Astrocyte of the spinal cord (primary cell): Measurements from ENCODE around the gene TMEM185B.

Source experiments
- DNase-seq: peaks from one replicate; pipeline ENCODE4 v3.0.0; 2011; ENCODE audit warnings: low read depth, low spot score
- H3K4me3 ChIP-seq: 2 replicates; pipeline ENCODE4 v1.5.1; 2011; ENCODE audit warnings: low read depth, mild to moderate bottlenecking, low read length, moderate library complexity
- CTCF ChIP-seq: IDR thresholded peaks from 2 replicates; pipeline ENCODE4 v1.5.1; 2012; ENCODE audit warnings: low read depth, mild to moderate bottlenecking, low read length, inconsistent platforms
- in situ Hi-C: cut with HindIII; loops from 2 replicates; pipeline ENCODE4 v1.10.0; 2017; ENCODE audit warnings: low sequenced_read_pairs

The TMEM185B gene

GRCh38 chr2:120195553-120195952, 27.6 kb downstream of the TMEM185B start:
- DNase-seq = no peak
- H3K4me3 ChIP-seq = no peak overlapping the region
- in situ Hi-C loops = no loop called here
- TF ChIP-seq CTCF = no peak

GRCh38 chr2:120192280-120192679, 30.9 kb downstream of the TMEM185B start:
- no peak overlapping the region for H3K4me3 ChIP-seq
- in situ Hi-C loops = no loop called here
- TF ChIP-seq CTCF = no peak
- DNase-seq = no peak

GRCh38 chr2:120189189-120189588, 34.0 kb downstream of the TMEM185B start:
- in situ Hi-C loops = no loop called here
- H3K4me3 ChIP-seq = no peak overlapping the region
- no peak for TF ChIP-seq CTCF
- DNase-seq = no peak

GRCh38 chr2:120182019-120182560, 41.1 kb downstream of the TMEM185B start:
- in situ Hi-C loops = no loop called here
- no peak for DNase-seq
- no peak for TF ChIP-seq CTCF
- H3K4me3 ChIP-seq = no peak overlapping the region

GRCh38 chr2:120180066-120180465, 43.1 kb downstream of the TMEM185B start:
- DNase-seq = no peak
- no peak overlapping the region for H3K4me3 ChIP-seq
- in situ Hi-C loops = no loop called here
- no peak for TF ChIP-seq CTCF

- H3K4me3 ChIP-seq = no peak overlapping the region
- no peak for TF ChIP-seq CTCF
- in situ Hi-C loops = no loop called here
- DNase-seq = no peak
Measured at GRCh38 chr2:120179396-120179795, 43.8 kb downstream of the TMEM185B start.

GRCh38 chr2:120177973-120178372, 45.2 kb downstream of the TMEM185B start:
- no peak for DNase-seq
- H3K4me3 ChIP-seq = no peak overlapping the region
- in situ Hi-C loops = no loop called here
- TF ChIP-seq CTCF = no peak
